NCI-H82 (cell line): ENCODE data around the gene UNC13A.
"Not testable (repeated sequence)": the region's sequence is repeated elsewhere in the genome, so short reads cannot be mapped to it uniquely, and the experiment has no call there.

Experiments used
- DNase-seq: peaks from one replicate; lab custom pipeline; 2025; lab: John Stamatoyannopoulos, UW

UNC13A gene

GRCh38 chr19:17604372-17605025, 83.7 kb downstream of the UNC13A start:
- DNase-seq: peak; percentile 52

GRCh38 chr19:17602872-17603510, 85.2 kb downstream of the UNC13A start:
- DNase-seq: no peak

GRCh38 chr19:17602217-17602616, 85.9 kb downstream of the UNC13A start:
- no peak for DNase-seq

GRCh38 chr19:17601683-17602082, 86.5 kb downstream of the UNC13A start:
- DNase-seq: no peak

GRCh38 chr19:17599780-17600179, 88.4 kb downstream of the UNC13A start:
- DNase-seq: no peak

GRCh38 chr19:17598953-17599352, 89.2 kb downstream of the UNC13A start:
- no peak for DNase-seq

GRCh38 chr19:17598063-17598462, 90.1 kb downstream of the UNC13A start:
- not testable (repeated sequence) for DNase-seq

GRCh38 chr19:17594296-17594695, 93.9 kb downstream of the UNC13A start:
- DNase-seq: not testable (repeated sequence)

- no peak for DNase-seq
Observed at GRCh38 chr19:17590866-17591265, 97.3 kb downstream of the UNC13A start.

- DNase-seq: not testable (repeated sequence)
Observed at GRCh38 chr19:17585395-17585794, 102.8 kb downstream of the UNC13A start.

- DNase-seq: no peak
Observed at GRCh38 chr19:17584132-17584531, 104.0 kb downstream of the UNC13A start.

GRCh38 chr19:17582613-17583012, 105.5 kb downstream of the UNC13A start:
- no peak for DNase-seq

- no peak for DNase-seq
Observed at GRCh38 chr19:17581211-17581874, 106.8 kb downstream of the UNC13A start.

- no peak for DNase-seq
Observed at GRCh38 chr19:17580470-17581144, 107.5 kb downstream of the UNC13A start.

GRCh38 chr19:17579661-17580244, 108.4 kb downstream of the UNC13A start:
- DNase-seq: peak; percentile 90

GRCh38 chr19:17577457-17578097, 110.6 kb downstream of the UNC13A start:
- DNase-seq: no peak

GRCh38 chr19:17576758-17577456, 111.2 kb downstream of the UNC13A start:
- DNase-seq: peak; percentile 92

- peak; percentile 71 for DNase-seq
Observed at GRCh38 chr19:17575871-17576757, 112.0 kb downstream of the UNC13A start.

- DNase-seq: no peak
Observed at GRCh38 chr19:17572638-17573037, 115.5 kb downstream of the UNC13A start.

GRCh38 chr19:17570791-17571190, 117.4 kb downstream of the UNC13A start:
- no peak for DNase-seq
